ENCODE data around the gene CACNA1E.

Gene CACNA1E

DNA sequence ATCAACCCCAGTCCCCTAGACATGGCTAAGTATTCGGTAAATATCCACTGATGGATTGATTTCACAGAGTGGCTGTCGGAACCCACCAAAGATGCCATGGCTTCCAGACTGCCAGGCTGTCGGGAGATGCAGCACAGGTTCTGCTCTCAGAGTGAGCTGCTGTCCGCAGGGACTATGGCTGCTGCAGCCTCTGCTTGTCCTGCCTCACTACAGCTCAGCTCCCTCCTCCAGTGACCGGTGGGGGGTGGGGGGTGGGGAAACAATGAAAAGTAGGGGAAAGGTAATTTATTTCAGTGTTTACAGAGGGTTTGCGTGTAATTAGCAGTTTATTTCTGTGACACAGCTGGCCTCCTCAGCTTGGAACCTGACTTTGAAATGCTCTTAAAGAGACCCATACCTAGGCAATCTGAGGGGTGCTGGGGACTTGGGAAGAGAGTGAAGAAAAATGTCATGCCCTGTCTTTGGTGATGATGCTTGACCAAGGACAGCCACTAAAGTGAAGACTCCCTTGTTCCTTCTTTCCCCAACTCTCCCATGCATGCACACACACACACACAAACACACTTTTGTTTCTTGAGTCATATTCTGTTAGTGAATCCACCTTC lies 109.0 kb downstream of the CACNA1E start:
- no peak for DNase-seq

GRCh38 chr1:181593042-181593441 lies 109.7 kb downstream of the CACNA1E start:
- DNase-seq = no peak

DNA sequence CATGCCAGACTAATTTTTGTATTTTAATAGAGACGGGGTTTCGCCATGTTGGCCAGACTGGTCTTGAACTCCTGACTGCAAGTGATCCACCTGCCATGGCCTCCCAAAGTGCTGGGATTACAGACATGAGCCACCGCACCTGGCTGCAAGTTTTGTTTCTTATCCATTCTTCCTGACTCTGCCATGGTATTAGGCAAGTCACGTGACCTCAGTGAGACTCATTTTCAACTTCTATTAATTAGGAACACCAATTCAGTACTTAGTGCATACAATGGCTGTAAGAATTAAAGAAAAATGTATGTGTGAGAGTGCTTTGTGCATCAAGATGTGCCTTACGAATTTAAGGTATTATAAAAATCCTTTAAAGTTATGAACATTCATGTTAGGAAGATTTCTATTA lies 111.2 kb downstream of the CACNA1E start:
- DNase-seq = no peak

GRCh38 chr1:181595234-181595633 lies 111.9 kb downstream of the CACNA1E start:
- DNase-seq = no peak

DNA sequence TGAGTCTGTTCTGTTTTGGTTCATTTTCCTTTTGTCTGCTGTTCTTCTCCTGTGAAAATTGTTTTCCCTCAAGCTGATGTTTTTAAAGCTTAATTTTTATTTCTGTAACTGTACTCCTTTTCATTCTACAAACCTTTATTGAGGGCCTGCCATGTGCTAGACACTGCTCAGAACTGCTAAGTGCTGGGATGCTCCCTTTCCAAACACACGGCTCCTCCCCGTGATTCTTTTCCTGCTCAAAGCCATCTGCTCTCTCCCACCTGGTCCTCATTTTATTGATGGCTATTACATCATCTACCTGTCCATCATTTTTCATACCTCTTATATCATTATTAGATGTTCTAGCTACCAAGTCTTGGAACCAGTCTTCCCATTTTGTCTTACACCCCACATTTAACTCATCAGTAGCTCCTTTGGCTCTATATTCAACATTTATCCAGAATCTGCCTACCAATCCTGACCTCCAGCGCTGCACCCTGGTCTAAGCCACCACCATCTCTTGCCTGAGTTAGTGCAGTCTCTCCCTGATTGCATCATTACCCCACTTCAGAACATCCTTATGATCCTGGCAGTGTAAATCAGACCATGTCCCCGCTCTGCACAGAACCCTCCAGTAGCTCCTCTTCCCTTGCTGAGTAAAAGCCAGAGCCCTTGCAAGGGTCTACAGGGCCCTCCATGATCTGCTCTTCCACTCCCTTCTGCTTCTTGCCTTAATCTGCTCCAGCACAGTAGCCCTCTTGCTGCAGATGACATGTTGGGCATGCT lies 118.1 kb downstream of the CACNA1E start:
- no peak for DNase-seq

GRCh38 chr1:181603735-181604410 lies 120.6 kb downstream of the CACNA1E start:
- no peak for DNase-seq

DNA sequence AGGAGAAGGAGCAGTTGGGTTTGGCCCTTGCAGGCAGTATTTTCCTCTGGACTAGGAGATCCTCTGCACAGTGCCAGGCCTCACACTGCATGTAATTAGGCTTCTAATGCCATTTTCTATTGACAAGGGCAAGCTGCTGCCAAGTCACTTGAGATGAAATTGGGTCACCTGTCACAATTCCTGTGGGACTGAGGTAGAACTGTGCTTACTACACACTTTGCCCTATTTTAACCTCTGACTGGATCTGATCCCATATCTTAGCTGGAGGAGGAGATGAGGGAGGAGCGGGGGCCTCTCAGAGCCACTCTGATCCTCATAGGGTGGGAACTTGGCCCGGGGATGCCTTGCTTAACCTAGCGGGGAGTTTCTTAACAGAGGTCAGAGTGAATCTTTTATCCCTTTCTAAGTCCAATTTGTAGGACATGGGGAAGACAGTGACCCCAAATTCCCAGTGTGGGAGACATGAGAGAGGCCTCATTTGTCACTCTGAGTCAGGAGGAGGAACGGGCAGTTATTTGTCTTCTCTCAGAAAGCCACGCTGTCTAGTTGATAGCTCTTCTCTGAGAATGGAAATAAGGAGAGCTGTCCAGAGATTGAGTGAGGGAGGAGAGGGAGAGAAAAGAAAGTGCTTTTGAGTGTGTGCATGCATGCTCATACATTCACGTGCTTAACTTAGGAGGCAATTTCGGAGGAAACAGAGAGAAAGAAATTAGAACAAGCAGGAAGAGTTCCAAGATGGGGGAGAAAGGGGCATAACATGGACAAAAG lies 121.3 kb downstream of the CACNA1E start:
- no peak for DNase-seq

DNA sequence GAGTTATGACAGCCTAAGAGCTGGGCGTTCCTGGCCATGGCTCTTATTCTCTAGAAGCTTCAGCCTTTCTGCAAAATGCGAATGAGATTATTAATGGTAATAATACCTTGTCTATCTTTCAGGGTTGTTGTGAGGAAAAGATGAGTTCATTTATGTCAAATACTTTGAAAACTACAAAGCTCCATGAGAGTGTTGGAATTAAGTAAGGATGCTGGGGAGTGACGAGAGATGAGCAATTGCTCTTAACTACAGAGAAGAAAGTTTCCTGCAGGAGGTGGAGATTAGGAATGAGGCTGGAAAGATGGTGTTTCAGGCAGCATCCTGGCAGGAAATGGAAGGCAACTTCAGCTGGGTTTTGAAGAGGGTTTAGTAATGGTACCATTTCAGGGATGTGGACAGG lies 124.2 kb downstream of the CACNA1E start:
- DNase-seq = no peak

- DNase-seq = no peak
These were observed 125.1 kb downstream of the CACNA1E start for GRCh38 chr1:181608386-181608785.

- no peak for DNase-seq
These were observed 125.6 kb downstream of the CACNA1E start for GRCh38 chr1:181608948-181609347.

- DNase-seq = no peak
These were observed 128.8 kb downstream of the CACNA1E start for GRCh38 chr1:181612100-181612499.

- DNase-seq = no peak
These were observed 135.2 kb downstream of the CACNA1E start for GRCh38 chr1:181618559-181618958.

GRCh38 chr1:181620183-181620582 lies 136.9 kb downstream of the CACNA1E start:
- no peak for DNase-seq

GRCh38 chr1:181623850-181624249 lies 140.5 kb downstream of the CACNA1E start:
- DNase-seq = no peak

DNA sequence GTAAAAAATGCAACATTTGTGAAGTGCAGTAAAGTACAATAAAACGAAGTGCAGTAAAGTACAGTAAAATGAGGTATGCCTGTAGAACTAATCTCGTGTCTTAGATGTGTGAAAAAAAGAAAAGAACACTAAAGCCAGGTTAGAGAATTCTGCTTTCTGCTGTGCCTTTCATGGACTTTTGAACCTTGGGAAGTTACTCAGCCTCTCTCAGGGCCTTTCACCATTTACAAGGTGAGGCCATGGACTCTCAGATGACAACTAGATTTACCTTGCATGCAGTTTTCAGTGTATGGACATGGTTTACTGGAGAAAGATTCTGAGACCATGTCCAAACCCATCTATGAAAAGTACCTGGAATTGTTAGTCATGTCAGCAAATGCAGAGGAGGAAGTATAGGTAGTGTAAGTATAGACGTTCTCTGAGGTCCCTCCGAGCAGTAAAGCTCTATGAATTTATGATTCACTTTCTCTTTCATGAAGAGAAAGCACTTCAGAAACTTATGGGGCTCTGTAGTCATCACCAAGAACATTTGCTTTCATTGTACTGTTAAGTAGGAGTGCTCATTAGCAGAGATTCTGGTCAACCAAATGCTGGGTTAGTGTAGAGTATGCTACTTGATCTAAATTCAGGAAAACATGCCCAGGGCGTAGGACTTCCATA lies 143.1 kb downstream of the CACNA1E start:
- DNase-seq = no peak

GRCh38 chr1:181630398-181630797 lies 147.1 kb downstream of the CACNA1E start:
- DNase-seq = no peak

- no peak for DNase-seq
These were observed 147.5 kb downstream of the CACNA1E start for GRCh38 chr1:181630838-181631237.

- no peak for DNase-seq
These were observed 149.2 kb downstream of the CACNA1E start for GRCh38 chr1:181632492-181632891.

DNA sequence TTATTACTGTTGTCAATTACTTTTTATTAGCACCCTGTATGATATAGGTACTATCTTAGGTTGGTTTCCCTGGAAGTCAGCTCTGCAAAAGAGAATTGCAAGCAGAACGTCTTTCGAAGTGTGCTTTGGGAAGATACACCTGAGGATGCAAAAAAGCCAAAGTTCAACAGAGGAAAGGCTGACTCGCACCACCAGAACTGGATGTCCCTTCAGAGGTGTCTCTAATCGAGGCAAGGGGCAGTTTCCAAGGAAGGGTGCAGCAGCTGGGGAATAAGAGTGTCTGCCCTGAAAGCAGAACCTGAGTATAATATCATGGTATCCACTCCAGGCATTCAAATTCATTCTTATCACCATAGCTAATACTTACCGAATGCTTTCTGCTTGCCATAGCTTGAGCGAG lies 149.6 kb downstream of the CACNA1E start:
- no peak for DNase-seq

GRCh38 chr1:181635110-181635509 lies 151.8 kb downstream of the CACNA1E start:
- DNase-seq = no peak

DNA sequence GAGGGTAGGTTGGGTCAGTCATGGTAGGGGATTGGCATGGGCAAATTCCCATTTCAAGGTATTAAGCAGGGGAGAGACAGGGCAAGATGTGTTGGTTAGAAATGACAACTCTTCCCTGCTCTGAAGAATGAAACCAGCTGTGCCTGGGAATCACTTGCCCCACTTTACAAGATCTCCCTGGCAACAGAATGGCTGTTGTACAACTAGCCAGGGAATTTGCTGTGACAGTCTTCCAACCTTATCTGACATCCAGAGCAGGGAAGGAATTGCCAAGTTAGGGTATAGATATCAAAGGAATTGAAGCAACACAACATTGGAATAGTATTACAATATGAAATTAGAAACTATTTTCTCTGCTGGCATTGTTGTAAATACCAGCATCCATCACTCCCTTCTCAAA lies 154.7 kb downstream of the CACNA1E start:
- DNase-seq = no peak

- DNase-seq = no peak
These were observed 157.6 kb downstream of the CACNA1E start for GRCh38 chr1:181640956-181641355.

DNA sequence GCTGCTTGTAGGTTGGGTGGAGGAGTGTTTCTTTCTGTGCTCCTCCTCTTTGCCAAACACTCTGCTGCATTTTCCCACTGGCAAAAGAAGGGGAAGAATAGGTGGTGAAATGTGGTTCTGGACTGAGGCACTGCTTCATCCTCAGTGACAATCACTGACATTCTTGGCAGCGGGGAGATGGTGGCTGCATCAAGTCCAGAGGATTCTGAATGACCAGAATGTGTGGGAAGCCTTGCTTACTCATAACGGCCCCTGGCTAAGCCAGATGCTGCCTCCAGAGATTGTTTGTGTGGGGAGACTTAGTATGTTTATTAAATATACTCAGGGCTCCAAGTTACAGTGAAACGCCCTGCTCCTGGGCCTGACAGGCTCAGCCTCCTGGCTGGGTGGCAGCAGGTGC lies 160.3 kb downstream of the CACNA1E start:
- no peak for DNase-seq
